ENCODE results near the gene PTGER2.

The PTGER2 gene

DNA sequence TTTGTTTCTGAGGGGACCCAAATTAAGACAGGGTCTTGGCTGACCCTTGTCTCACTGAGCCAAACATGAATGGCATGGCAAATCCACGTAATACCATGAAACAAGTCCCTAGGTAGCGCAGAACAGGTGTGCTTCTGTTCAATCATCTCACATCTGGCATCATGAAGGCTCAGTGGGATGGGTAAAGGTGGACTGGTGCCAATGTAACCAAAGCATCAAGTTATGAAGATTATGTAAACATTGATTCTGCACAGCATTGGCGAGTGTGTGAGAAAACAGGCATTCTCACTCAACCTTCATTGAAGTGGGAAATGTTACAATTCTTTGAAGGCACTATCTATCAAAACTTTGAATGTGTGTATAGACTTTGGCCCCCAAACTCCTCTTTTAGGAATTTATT, 41.9 kb downstream of the PTGER2 start:
- TF ChIP-seq TAF1 (IDR thresholded peaks at IDR 0.05; ENCODE audit: borderline replicate concordance, insufficient read depth, low read length) (no peak), FOXP2 (optimal IDR thresholded peaks at IDR 0.05; ENCODE audit: borderline replicate concordance, extremely low read depth, extremely low read length, insufficient read depth) (no peak), POLR2AphosphoS5 (IDR thresholded peaks at IDR 0.05; ENCODE audit: low read depth, low read length) (no peak), SIN3A (IDR thresholded peaks at IDR 0.05; ENCODE audit: borderline replicate concordance, insufficient read depth, low read length) (no peak)
- TF ChIP-seq, protein P1, sequence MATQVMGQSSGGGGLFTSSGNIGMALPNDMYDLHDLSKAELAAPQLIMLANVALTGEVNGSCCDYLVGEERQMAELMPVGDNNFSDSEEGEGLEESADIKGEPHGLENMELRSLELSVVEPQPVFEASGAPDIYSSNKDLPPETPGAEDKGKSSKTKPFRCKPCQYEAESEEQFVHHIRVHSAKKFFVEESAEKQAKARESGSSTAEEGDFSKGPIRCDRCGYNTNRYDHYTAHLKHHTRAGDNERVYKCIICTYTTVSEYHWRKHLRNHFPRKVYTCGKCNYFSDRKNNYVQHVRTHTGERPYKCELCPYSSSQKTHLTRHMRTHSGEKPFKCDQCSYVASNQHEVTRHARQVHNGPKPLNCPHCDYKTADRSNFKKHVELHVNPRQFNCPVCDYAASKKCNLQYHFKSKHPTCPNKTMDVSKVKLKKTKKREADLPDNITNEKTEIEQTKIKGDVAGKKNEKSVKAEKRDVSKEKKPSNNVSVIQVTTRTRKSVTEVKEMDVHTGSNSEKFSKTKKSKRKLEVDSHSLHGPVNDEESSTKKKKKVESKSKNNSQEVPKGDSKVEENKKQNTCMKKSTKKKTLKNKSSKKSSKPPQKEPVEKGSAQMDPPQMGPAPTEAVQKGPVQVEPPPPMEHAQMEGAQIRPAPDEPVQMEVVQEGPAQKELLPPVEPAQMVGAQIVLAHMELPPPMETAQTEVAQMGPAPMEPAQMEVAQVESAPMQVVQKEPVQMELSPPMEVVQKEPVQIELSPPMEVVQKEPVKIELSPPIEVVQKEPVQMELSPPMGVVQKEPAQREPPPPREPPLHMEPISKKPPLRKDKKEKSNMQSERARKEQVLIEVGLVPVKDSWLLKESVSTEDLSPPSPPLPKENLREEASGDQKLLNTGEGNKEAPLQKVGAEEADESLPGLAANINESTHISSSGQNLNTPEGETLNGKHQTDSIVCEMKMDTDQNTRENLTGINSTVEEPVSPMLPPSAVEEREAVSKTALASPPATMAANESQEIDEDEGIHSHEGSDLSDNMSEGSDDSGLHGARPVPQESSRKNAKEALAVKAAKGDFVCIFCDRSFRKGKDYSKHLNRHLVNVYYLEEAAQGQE (IDR thresholded peaks at IDR 0.05; ENCODE audit: insufficient read depth in 1 of 2, low read depth in 2 of 2, low read length in 2 of 2): no peak

DNA sequence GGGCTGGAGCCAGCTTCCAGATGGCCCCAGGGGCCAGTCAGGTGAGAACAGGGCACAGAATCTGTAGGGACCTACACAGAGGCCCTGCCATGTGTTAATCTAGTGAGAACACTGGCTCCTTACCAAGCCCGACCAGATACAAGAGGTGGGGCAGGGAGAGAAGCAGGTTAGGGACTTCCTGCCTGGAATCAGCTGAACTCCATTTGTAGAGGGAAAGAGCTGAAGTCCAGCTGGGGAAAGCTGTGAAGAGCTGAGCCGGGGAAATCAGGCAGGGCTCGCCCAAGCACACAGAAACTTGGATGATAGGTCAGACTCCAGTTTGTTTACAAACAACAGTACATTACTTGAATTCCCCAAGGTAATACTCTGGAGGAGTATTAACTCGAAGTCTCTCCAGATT, 46.7 kb downstream of the PTGER2 start:
- TF ChIP-seq TAF1 (IDR thresholded peaks at IDR 0.05; ENCODE audit: borderline replicate concordance, insufficient read depth, low read length): no peak
- TF ChIP-seq, protein P1 (IDR thresholded peaks at IDR 0.05; ENCODE audit: insufficient read depth in 1 of 2, low read depth in 2 of 2, low read length in 2 of 2): no peak
- no peak for TF ChIP-seq POLR2AphosphoS5 (IDR thresholded peaks at IDR 0.05; ENCODE audit: low read depth, low read length)
- no peak for TF ChIP-seq SIN3A (IDR thresholded peaks at IDR 0.05; ENCODE audit: borderline replicate concordance, insufficient read depth, low read length)
- no peak for TF ChIP-seq FOXP2 (optimal IDR thresholded peaks at IDR 0.05; ENCODE audit: borderline replicate concordance, extremely low read depth, extremely low read length, insufficient read depth)

DNA sequence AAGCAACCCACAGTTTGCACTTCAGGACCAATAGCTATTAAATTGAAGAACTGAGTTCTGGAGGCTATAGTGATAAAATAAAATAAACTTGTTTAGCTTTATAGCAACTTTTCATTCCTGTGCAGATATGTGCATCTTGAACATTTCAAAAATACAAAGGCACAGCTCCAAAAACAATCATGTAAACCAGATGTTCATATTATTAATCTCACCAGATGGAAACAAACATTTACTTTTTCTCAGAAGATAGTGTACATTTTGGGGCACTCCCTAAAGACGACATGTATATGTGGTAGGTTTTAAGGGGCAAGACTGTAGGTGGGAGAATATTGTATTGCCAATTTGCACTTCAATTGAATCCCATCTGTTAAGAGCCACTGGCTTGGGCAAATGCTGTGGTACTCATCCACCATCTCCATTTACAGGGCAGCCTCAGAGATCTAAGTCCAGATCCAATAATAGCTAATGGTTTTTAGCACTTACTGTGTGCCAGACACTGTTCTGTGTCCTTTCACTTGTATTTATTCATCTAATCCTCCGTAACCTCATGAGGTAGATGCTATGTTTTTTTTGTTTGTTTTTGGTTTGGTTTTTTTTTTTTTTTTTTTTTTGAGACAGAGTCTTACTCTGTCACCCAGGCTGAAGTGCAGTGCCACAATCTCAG, 49.1 kb downstream of the PTGER2 start:
- TF ChIP-seq, protein P1 (IDR thresholded peaks at IDR 0.05; ENCODE audit: insufficient read depth in 1 of 2, low read depth in 2 of 2, low read length in 2 of 2): no peak
- TF ChIP-seq FOXP2 (optimal IDR thresholded peaks at IDR 0.05; ENCODE audit: borderline replicate concordance, extremely low read depth, extremely low read length, insufficient read depth) (no peak), POLR2AphosphoS5 (IDR thresholded peaks at IDR 0.05; ENCODE audit: low read depth, low read length) (no peak), TAF1 (IDR thresholded peaks at IDR 0.05; ENCODE audit: borderline replicate concordance, insufficient read depth, low read length) (no peak)

DNA sequence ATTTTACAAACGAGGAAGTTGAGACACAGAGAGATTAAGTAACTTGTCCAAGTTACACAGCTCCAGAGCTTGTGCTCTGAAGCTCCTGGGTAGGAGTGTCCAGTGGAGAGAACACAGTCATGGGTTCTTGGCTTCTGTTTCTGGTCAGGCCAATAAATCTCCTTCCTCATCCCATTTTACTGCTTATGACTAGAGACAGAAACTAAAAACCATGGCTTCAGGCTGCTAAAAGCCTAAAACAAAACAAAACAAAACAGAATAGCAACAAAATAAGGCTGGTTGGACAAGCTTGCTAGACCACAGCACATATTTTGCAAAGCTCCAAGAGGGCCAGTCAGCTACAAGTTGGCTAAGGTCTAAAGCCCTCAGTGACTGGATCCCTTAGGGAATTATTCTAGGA, 49.8 kb downstream of the PTGER2 start:
- TF ChIP-seq FOXP2 (optimal IDR thresholded peaks at IDR 0.05; ENCODE audit: borderline replicate concordance, extremely low read depth, extremely low read length, insufficient read depth) (no peak), TAF1 (IDR thresholded peaks at IDR 0.05; ENCODE audit: borderline replicate concordance, insufficient read depth, low read length) (no peak), SIN3A (IDR thresholded peaks at IDR 0.05; ENCODE audit: borderline replicate concordance, insufficient read depth, low read length) (no peak), POLR2AphosphoS5 (IDR thresholded peaks at IDR 0.05; ENCODE audit: low read depth, low read length) (no peak)
- TF ChIP-seq, protein P1 (IDR thresholded peaks at IDR 0.05; ENCODE audit: insufficient read depth in 1 of 2, low read depth in 2 of 2, low read length in 2 of 2): no peak

Data from PFSK-1 (cell line).